ENCODE measurements around the gene CPSF4L. TPM values are rescaled to one million over a fixed set of nuclear protein-coding genes. Genes with fewer than 3 reads are reported as not detected.

CPSF4L gene
- total and polyA plus RNA-seq, 2 of the 13 experiments (the other 11 are each of a cell fraction or from before 2014, with no cell fraction given): 0.73 to 1.6 TPM

DNA sequence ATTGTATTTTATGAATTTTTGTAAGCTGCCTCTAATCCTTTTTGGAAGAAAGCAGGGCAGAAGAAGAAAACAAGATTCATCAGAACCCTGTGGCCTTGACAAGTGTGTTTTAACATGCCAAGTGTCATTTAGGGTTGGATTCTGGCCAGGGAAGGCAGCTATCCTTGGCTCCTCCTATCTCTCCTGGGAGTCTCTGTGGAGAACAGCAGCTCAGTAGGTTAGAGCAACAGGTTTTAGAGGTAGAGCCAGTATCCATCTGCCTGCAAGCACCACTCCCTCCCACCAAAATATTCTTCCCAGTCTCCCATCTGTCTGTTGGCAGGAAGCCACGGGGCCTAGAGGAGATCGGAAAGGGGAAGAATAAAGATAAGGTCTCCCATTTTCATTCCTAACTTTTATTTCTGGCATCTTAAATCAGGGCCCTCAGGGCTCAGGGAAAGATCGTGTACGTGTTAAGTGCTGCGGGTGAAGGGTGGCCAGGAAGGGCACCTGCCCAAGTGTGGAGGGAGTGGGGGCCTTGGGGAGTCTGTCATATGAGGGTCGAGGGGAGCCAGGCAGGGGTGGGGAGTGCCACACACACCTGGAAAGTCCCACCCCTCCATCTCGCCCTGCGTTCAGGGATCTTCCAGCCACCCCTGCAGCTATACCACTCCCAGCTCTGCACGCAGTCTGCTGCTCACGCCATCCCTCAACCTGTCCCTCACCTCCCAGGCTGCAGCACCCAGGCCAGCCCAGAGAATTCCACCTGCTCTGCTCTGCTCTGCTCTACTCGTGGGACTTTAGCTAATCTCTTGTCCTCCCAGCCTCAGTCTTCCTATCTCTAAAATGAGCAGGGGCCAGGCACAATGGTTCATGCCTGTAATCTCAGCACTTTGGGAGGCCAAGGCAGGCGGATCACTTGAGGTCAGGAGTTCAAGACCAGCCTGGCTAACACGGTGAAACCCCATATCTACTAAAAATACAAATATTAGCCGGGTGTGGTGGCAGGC, 17.1 kb upstream of the CPSF4L start (continued):
- TF ChIP-seq ISX (CRISPR knock-in tag; conservative IDR thresholded peaks at IDR 0.05) (no peak), ZNF142 (CRISPR knock-in tag; IDR thresholded peaks at IDR 0.05) (no peak), ZNF710 (CRISPR knock-in tag; IDR thresholded peaks at IDR 0.05; ENCODE audit: borderline replicate concordance) (no peak; the same call in 1 of the 2 replicates), HNF4G (IDR thresholded peaks at IDR 0.05; ENCODE audit: borderline replicate concordance, low read depth, low read length) (no peak), HNF4G (CRISPR knock-in tag; IDR thresholded peaks at IDR 0.05; ENCODE audit: borderline replicate concordance, low read depth) (0 out of 2 replicates have a peak, but pooled peaks have one; percentile 12), PRDM4 (CRISPR knock-in tag; IDR thresholded peaks at IDR 0.05; ENCODE audit: borderline replicate concordance) (no peak), JUNB (CRISPR knock-in tag; IDR thresholded peaks at IDR 0.05; ENCODE audit: borderline replicate concordance) (no peak), POLR2G (IDR thresholded peaks at IDR 0.05; ENCODE audit: low read depth, low read length) (no peak), ZBTB20 (CRISPR knock-in tag; IDR thresholded peaks at IDR 0.05; ENCODE audit: borderline replicate concordance, low read depth) (no peak), ZNF343 (CRISPR knock-in tag; IDR thresholded peaks at IDR 0.05) (no peak), MEIS1 (CRISPR knock-in tag; IDR thresholded peaks at IDR 0.05; ENCODE audit: borderline replicate concordance) (no peak), SPEN (CRISPR knock-in tag; IDR thresholded peaks at IDR 0.05; ENCODE audit: low read depth) (no peak), ZNF746 (CRISPR knock-in tag; IDR thresholded peaks at IDR 0.05) (no peak)
- TF ChIP-seq, protein P1, sequence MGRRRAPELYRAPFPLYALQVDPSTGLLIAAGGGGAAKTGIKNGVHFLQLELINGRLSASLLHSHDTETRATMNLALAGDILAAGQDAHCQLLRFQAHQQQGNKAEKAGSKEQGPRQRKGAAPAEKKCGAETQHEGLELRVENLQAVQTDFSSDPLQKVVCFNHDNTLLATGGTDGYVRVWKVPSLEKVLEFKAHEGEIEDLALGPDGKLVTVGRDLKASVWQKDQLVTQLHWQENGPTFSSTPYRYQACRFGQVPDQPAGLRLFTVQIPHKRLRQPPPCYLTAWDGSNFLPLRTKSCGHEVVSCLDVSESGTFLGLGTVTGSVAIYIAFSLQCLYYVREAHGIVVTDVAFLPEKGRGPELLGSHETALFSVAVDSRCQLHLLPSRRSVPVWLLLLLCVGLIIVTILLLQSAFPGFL (CRISPR knock-in tag; IDR thresholded peaks at IDR 0.05): no peak

All from HepG2 (cell line).